Measurements from ENCODE around the gene POLR3A. TPM values are rescaled to one million over a fixed set of nuclear protein-coding genes. Genes with fewer than 3 reads are reported as not detected.

The POLR3A gene
- total and polyA plus RNA-seq, 4 donors, result 2.5 to 16.3 (median 9.4) TPM

GRCh38 chr10:78053211-78053868, 24.0 kb upstream of the POLR3A start:
- H3K4me3 ChIP-seq (ENCODE audit: low read length in 2 of 2), result no peak overlapping the region
- DNase-seq, result peak in 1 of 2 donors; percentile 5
- no peak for ATAC-seq (ENCODE audit: low FRiP score)
- no peaks in the 10 kb centered on the region for H3K9me3 ChIP-seq (ENCODE audit: control insufficient read depth, low read length)
- H3K27ac ChIP-seq (ENCODE audit: low read depth in 1 of 2, low read length in 2 of 2), result no peak overlapping the region
- intact Hi-C loops (cut with DNase I), result no loop called here
- no peaks in the 10 kb centered on the region for H3K4me1 ChIP-seq (ENCODE audit: control insufficient read depth in 1 of 2, insufficient read depth in 2 of 2, low read length in 2 of 2)
- WGBS, 2 donors, result 66 to 76% methylated on average over 7 of the region's 7 CpGs
- no peaks in the 10 kb centered on the region for H3K36me3 ChIP-seq (ENCODE audit: control insufficient read depth in 1 of 2, insufficient read depth in 2 of 2, low read length in 1 of 2)
- no peaks in the 10 kb centered on the region for H3K27me3 ChIP-seq (ENCODE audit: control insufficient read depth in 1 of 2, insufficient read depth in 2 of 2, low read length in 1 of 2)

- peak in 1 of 2 donors; percentile 48 for DNase-seq
- H3K4me3 ChIP-seq (ENCODE audit: low read length in 2 of 2), result no peak overlapping the region
- H3K27me3 ChIP-seq (ENCODE audit: control insufficient read depth in 1 of 2, insufficient read depth in 2 of 2, low read length in 1 of 2), result no peaks in the 10 kb centered on the region
- H3K27ac ChIP-seq (ENCODE audit: low read depth in 1 of 2, low read length in 2 of 2), result no peak overlapping the region
- 84 to 86% methylated on average over 1 of the region's 1 CpG for WGBS, 2 donors
- intact Hi-C loops (cut with DNase I), result loop anchor here in 1 of 2 donors (5.0 to 10.0 kb wide), 2 partner anchors 605 to 1147 kb away; no protein-coding TSS in a partner anchor
- no peaks in the 10 kb centered on the region for H3K9me3 ChIP-seq (ENCODE audit: control insufficient read depth, low read length)
- no peaks in the 10 kb centered on the region for H3K4me1 ChIP-seq (ENCODE audit: control insufficient read depth in 1 of 2, insufficient read depth in 2 of 2, low read length in 2 of 2)
- H3K36me3 ChIP-seq (ENCODE audit: control insufficient read depth in 1 of 2, insufficient read depth in 2 of 2, low read length in 1 of 2), result no peaks in the 10 kb centered on the region
- ATAC-seq (ENCODE audit: low FRiP score), result no peak
Observed at GRCh38 chr10:78049851-78050250, 20.5 kb upstream of the POLR3A start.

- WGBS, 2 donors, result 20 to 22% methylated on average over 13 of the region's 13 CpGs
- H3K9me3 ChIP-seq (ENCODE audit: control insufficient read depth, low read length), result no peaks in the 10 kb centered on the region
- no peak overlapping the region for H3K4me3 ChIP-seq (ENCODE audit: low read length in 2 of 2)
- ATAC-seq (ENCODE audit: low FRiP score), result peak; percentile 86
- H3K36me3 ChIP-seq (ENCODE audit: control insufficient read depth in 1 of 2, insufficient read depth in 2 of 2, low read length in 1 of 2), result peaks cover 0 to 5% of the 10 kb centered on the region in 2 donors
- H3K27me3 ChIP-seq (ENCODE audit: control insufficient read depth in 1 of 2, insufficient read depth in 2 of 2, low read length in 1 of 2), result no peaks in the 10 kb centered on the region
- no peak overlapping the region for H3K27ac ChIP-seq (ENCODE audit: low read depth in 1 of 2, low read length in 2 of 2)
- no peaks in the 10 kb centered on the region for H3K4me1 ChIP-seq (ENCODE audit: control insufficient read depth in 1 of 2, insufficient read depth in 2 of 2, low read length in 2 of 2)
- intact Hi-C loops (cut with DNase I), result loop anchor here (2.0 to 10.0 kb wide), 3 partner anchors 607 to 1150 kb away; no protein-coding TSS in a partner anchor
- DNase-seq, result peak; percentile 90 to 95
Observed at GRCh38 chr10:78047314-78047891, 18.1 kb upstream of the POLR3A start.

- H3K9me3 ChIP-seq (ENCODE audit: control insufficient read depth, low read length), result no peaks in the 10 kb centered on the region
- DNase-seq, result no peak
- no peak for ATAC-seq (ENCODE audit: low FRiP score)
- 73% methylated on average over 9 to 10 of the region's 10 CpGs for WGBS, 2 donors
- no peaks in the 10 kb centered on the region for H3K4me1 ChIP-seq (ENCODE audit: control insufficient read depth in 1 of 2, insufficient read depth in 2 of 2, low read length in 2 of 2)
- intact Hi-C loops (cut with DNase I), result loop anchor here (2.0 to 10.0 kb wide), 3 partner anchors 608 to 1151 kb away; no protein-coding TSS in a partner anchor
- no peaks in the 10 kb centered on the region for H3K27me3 ChIP-seq (ENCODE audit: control insufficient read depth in 1 of 2, insufficient read depth in 2 of 2, low read length in 1 of 2)
- no peak overlapping the region for H3K27ac ChIP-seq (ENCODE audit: low read depth in 1 of 2, low read length in 2 of 2)
- no peak overlapping the region for H3K4me3 ChIP-seq (ENCODE audit: low read length in 2 of 2)
- peaks cover 0 to 10% of the 10 kb centered on the region in 2 donors for H3K36me3 ChIP-seq (ENCODE audit: control insufficient read depth in 1 of 2, insufficient read depth in 2 of 2, low read length in 1 of 2)
Observed at GRCh38 chr10:78046711-78047269, 17.5 kb upstream of the POLR3A start.

- Histone ChIP-seq H3K4me3 (ENCODE audit: low read length in 2 of 2) (no peak overlapping the region), H3K9me3 (ENCODE audit: control insufficient read depth, low read length) (no peaks in the 10 kb centered on the region), H3K36me3 (ENCODE audit: control insufficient read depth in 1 of 2, insufficient read depth in 2 of 2, low read length in 1 of 2) (peaks cover 6 to 15% of the 10 kb centered on the region in 2 donors), H3K4me1 (ENCODE audit: control insufficient read depth in 1 of 2, insufficient read depth in 2 of 2, low read length in 2 of 2) (no peaks in the 10 kb centered on the region), H3K27ac (ENCODE audit: low read depth in 1 of 2, low read length in 2 of 2) (no peak overlapping the region), H3K27me3 (ENCODE audit: control insufficient read depth in 1 of 2, insufficient read depth in 2 of 2, low read length in 1 of 2) (no peaks in the 10 kb centered on the region)
- WGBS, 2 donors, result 90 to 92% methylated on average over 8 of the region's 8 CpGs
- DNase-seq, result peak in 1 of 2 donors; percentile 15
- no peak for ATAC-seq (ENCODE audit: low FRiP score)
- intact Hi-C loops (cut with DNase I), result loop anchor here (2.0 to 10.0 kb wide), 3 partner anchors 609 to 1151 kb away; no protein-coding TSS in a partner anchor
Observed at GRCh38 chr10:78045856-78046255, 16.5 kb upstream of the POLR3A start.

GRCh38 chr10:78045237-78045636, 15.9 kb upstream of the POLR3A start:
- Histone ChIP-seq H3K27me3 (ENCODE audit: control insufficient read depth in 1 of 2, insufficient read depth in 2 of 2, low read length in 1 of 2) (no peaks in the 10 kb centered on the region), H3K9me3 (ENCODE audit: control insufficient read depth, low read length) (no peaks in the 10 kb centered on the region), H3K27ac (ENCODE audit: low read depth in 1 of 2, low read length in 2 of 2) (no peak overlapping the region), H3K4me1 (ENCODE audit: control insufficient read depth in 1 of 2, insufficient read depth in 2 of 2, low read length in 2 of 2) (no peaks in the 10 kb centered on the region), H3K4me3 (ENCODE audit: low read length in 2 of 2) (no peak overlapping the region), H3K36me3 (ENCODE audit: control insufficient read depth in 1 of 2, insufficient read depth in 2 of 2, low read length in 1 of 2) (peaks cover 8 to 16% of the 10 kb centered on the region in 2 donors)
- WGBS, 2 donors, result 80 to 81% methylated on average over 10 of the region's 10 CpGs
- intact Hi-C loops (cut with DNase I), result loop anchor here in 1 of 2 donors (5.0 to 10.0 kb wide), 2 partner anchors 610 to 1152 kb away; no protein-coding TSS in a partner anchor
- ATAC-seq (ENCODE audit: low FRiP score) (no peak), DNase-seq (peak in 1 of 2 donors; percentile 2)

GRCh38 chr10:78044699-78045098, 15.4 kb upstream of the POLR3A start:
- no peak for DNase-seq
- no peak for ATAC-seq (ENCODE audit: low FRiP score)
- Histone ChIP-seq H3K27ac (ENCODE audit: low read depth in 1 of 2, low read length in 2 of 2) (no peak overlapping the region), H3K9me3 (ENCODE audit: control insufficient read depth, low read length) (no peaks in the 10 kb centered on the region), H3K4me1 (ENCODE audit: control insufficient read depth in 1 of 2, insufficient read depth in 2 of 2, low read length in 2 of 2) (no peaks in the 10 kb centered on the region), H3K4me3 (ENCODE audit: low read length in 2 of 2) (no peak overlapping the region), H3K36me3 (ENCODE audit: control insufficient read depth in 1 of 2, insufficient read depth in 2 of 2, low read length in 1 of 2) (peaks cover 8 to 16% of the 10 kb centered on the region in 2 donors), H3K27me3 (ENCODE audit: control insufficient read depth in 1 of 2, insufficient read depth in 2 of 2, low read length in 1 of 2) (no peaks in the 10 kb centered on the region)
- 40 to 42% methylated on average over 10 of the region's 10 CpGs for WGBS, 2 donors
- intact Hi-C loops (cut with DNase I), result loop anchor here in 1 of 2 donors (5.0 to 10.0 kb wide), 2 partner anchors 610 to 1153 kb away; no protein-coding TSS in a partner anchor

- Histone ChIP-seq H3K4me1 (ENCODE audit: control insufficient read depth in 1 of 2, insufficient read depth in 2 of 2, low read length in 2 of 2) (no peaks in the 10 kb centered on the region), H3K4me3 (ENCODE audit: low read length in 2 of 2) (no peak overlapping the region), H3K36me3 (ENCODE audit: control insufficient read depth in 1 of 2, insufficient read depth in 2 of 2, low read length in 1 of 2) (peaks cover 8 to 17% of the 10 kb centered on the region in 2 donors), H3K9me3 (ENCODE audit: control insufficient read depth, low read length) (no peaks in the 10 kb centered on the region), H3K27me3 (ENCODE audit: control insufficient read depth in 1 of 2, insufficient read depth in 2 of 2, low read length in 1 of 2) (no peaks in the 10 kb centered on the region), H3K27ac (ENCODE audit: low read depth in 1 of 2, low read length in 2 of 2) (no peak overlapping the region)
- intact Hi-C loops (cut with DNase I), result loop anchor here in 1 of 2 donors (10.0 kb wide), 1 partner anchor 611 kb away; no protein-coding TSS in a partner anchor
- peak in 1 of 2 donors; percentile 2 for DNase-seq
- ATAC-seq (ENCODE audit: low FRiP score), result no peak
Observed at GRCh38 chr10:78044179-78044578, 14.9 kb upstream of the POLR3A start.
